Measurements from ENCODE around the gene NSMCE4A.

Gene NSMCE4A

DNA sequence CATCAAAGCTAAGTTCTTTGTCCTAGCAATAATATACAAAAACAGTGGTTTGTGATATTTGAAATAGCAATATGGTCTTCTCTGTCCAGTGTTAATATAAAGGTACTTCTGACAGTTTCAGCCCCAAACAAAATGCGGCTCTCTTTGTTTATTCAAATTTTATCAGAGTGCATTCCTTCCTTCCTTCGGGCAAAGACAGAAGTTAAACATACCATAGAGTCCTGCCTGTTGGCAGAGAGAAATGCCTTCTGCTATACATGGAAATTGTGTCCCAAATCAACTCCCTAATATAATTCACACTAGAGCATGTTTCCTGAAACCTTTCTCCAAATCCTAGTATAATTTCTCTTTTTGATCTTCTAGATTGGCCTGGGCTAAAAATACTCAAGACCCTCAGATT lies 26.0 kb downstream of the NSMCE4A start:
- no peak overlapping the region for H3K23ac ChIP-seq (ENCODE audit: low read length)
- no CpG with 5 or more reads among the region's 2 CpGs for WGBS (ENCODE audit: extremely low coverage, insufficient coverage, insufficient read length)
- H2BK12ac ChIP-seq (ENCODE audit: low read length), result no peak overlapping the region
- no peak for DNase-seq
- H4K8ac ChIP-seq (ENCODE audit: low read depth, low read length), result no peak overlapping the region
- H2BK5ac ChIP-seq (ENCODE audit: low read depth, low read length, poor library complexity), result no peak overlapping the region
- no peak overlapping the region for H4K12ac ChIP-seq (ENCODE audit: low read depth, low read length)
- no peaks in the 10 kb centered on the region for H3K4me1 ChIP-seq (ENCODE audit: control insufficient read depth in 1 of 2, insufficient read depth in 2 of 2, low read length in 2 of 2)
- H3K4me2 ChIP-seq (ENCODE audit: low read length), result no peak overlapping the region
- H3K79me2 ChIP-seq (ENCODE audit: control insufficient read depth, insufficient read depth, low read length, poor library complexity), result no peaks in the 10 kb centered on the region
- H3K79me1 ChIP-seq (ENCODE audit: low read length), result no peaks in the 10 kb centered on the region
- H3K27me3 ChIP-seq (ENCODE audit: insufficient read depth, low read length), result no peaks in the 10 kb centered on the region
- no peaks in the 10 kb centered on the region for H3K9me3 ChIP-seq (ENCODE audit: insufficient read depth, low read depth, low read length)
- no peak overlapping the region for H3K18ac ChIP-seq (ENCODE audit: low read length)
- no peak overlapping the region for H2BK120ac ChIP-seq (ENCODE audit: insufficient read depth, low read length, poor library complexity)
- H2AFZ ChIP-seq (ENCODE audit: insufficient read depth, low read length, poor library complexity), result no peak overlapping the region
- H3K4ac ChIP-seq (ENCODE audit: low read depth, low read length), result no peak overlapping the region
- no peak overlapping the region for H2AK5ac ChIP-seq (ENCODE audit: low read length)
- H3K14ac ChIP-seq (ENCODE audit: low read length), result no peak overlapping the region
- H3K4me3 ChIP-seq (ENCODE audit: low read depth, low read length), result no peak overlapping the region
- no peak overlapping the region for H3K27ac ChIP-seq (ENCODE audit: low read depth, low read length)
- no peaks in the 10 kb centered on the region for H3K36me3 ChIP-seq (ENCODE audit: control insufficient read depth in 1 of 2, insufficient read depth in 2 of 2, low read length in 2 of 2)
- no peak overlapping the region for H3K9ac ChIP-seq (ENCODE audit: low read length)
- H4K91ac ChIP-seq (ENCODE audit: low read depth, low read length), result no peak overlapping the region

DNA sequence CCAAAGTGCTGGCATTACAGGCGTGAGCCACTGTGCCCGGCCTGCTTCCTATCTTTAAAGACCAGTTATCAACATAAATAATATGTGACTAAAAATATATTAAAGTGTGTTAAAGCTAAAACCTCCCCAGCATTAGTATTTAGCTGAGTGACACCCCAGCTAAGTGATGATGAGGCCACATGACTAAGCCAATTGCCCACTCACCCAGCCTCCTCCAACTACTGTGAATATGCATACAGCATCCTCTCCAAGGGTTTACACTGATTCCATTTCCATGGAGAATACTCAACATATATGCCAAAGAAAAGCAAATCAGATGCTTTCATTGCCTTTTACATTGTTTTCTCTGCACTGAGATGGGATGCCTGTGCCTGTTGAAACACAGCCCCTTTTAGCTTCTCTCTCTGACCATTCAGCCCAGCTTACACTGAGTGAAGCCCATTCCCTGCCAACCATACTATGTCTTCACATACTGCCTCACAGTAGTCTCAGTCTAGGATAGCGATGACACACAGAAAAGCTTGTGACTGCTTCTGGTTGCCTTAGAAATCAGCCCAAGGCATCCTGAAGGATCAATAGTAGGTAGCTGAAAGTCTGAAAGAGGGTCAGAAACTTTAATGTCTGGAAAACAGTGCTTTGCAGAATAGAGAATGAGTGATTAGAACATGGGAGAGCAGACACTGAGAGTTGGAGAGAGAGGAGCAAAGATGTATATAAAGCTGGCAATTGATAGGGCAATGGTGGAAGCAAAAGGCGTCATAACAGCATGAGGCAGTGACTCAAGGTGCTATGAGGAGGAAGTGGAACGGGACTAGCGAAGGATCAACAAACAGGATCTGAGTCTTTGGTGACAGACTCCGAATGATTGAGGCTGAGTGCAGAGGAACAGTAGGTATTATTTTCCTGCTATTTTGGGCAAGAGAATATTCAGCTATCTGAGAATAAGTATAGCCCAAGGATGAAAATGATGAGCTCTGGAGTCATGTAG lies 27.4 kb downstream of the NSMCE4A start:
- Histone ChIP-seq H4K12ac (ENCODE audit: low read depth, low read length) (no peak overlapping the region), H3K4me3 (ENCODE audit: low read depth, low read length) (no peak overlapping the region), H3K9me3 (ENCODE audit: insufficient read depth, low read depth, low read length) (no peaks in the 10 kb centered on the region), H3K4ac (ENCODE audit: low read depth, low read length) (no peak overlapping the region), H2AFZ (ENCODE audit: insufficient read depth, low read length, poor library complexity) (no peak overlapping the region), H3K4me2 (ENCODE audit: low read length) (no peak overlapping the region), H3K79me2 (ENCODE audit: control insufficient read depth, insufficient read depth, low read length, poor library complexity) (no peaks in the 10 kb centered on the region), H2BK12ac (ENCODE audit: low read length) (no peak overlapping the region), H3K79me1 (ENCODE audit: low read length) (no peaks in the 10 kb centered on the region), H3K27ac (ENCODE audit: low read depth, low read length) (no peak overlapping the region), H3K9ac (ENCODE audit: low read length) (no peak overlapping the region), H3K18ac (ENCODE audit: low read length) (no peak overlapping the region), H3K14ac (ENCODE audit: low read length) (no peak overlapping the region), H4K91ac (ENCODE audit: low read depth, low read length) (no peak overlapping the region), H3K36me3 (ENCODE audit: control insufficient read depth in 1 of 2, insufficient read depth in 2 of 2, low read length in 2 of 2) (no peaks in the 10 kb centered on the region), H3K4me1 (ENCODE audit: control insufficient read depth in 1 of 2, insufficient read depth in 2 of 2, low read length in 2 of 2) (no peaks in the 10 kb centered on the region), H4K8ac (ENCODE audit: low read depth, low read length) (no peak overlapping the region), H3K27me3 (ENCODE audit: insufficient read depth, low read length) (no peaks in the 10 kb centered on the region), H2BK5ac (ENCODE audit: low read depth, low read length, poor library complexity) (no peak overlapping the region), H2BK120ac (ENCODE audit: insufficient read depth, low read length, poor library complexity) (no peak overlapping the region), H2AK5ac (ENCODE audit: low read length) (no peak overlapping the region), H3K23ac (ENCODE audit: low read length) (no peak overlapping the region)
- no peak for DNase-seq
- whole genome bisulfite sequencing (ENCODE audit: extremely low coverage, insufficient coverage, insufficient read length), result no CpG with 5 or more reads among the region's 7 CpGs

DNA sequence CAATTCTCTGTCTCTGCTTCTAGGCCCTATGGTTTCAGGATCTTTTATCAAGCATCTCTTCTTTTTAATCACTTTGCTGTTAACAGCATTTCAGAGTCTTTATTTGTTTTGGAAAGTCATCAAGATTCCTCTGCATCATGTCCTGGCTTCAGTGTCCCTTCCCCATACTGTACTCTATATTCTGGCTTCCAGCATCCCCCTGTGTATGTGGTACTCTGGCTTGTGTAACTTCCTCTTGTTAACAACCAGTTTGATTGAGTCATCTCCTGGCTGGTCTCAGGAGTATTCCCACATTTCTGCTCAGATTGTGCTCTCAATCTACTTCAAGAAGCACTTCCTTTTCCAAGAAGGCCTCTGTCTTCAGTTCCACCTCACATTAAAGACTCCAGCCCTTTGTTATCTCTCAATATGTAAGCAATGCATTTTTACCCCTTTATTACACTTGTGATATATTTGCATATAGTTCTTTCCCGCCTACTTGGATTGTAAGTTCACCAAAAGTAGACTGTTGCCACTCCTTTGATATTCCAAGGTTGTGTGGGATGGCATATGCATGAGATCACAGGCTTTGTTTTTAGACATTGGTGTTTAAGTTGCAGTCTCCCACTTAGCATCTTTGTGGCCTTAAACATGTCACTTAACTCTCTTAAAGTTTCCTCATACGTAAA lies 32.1 kb downstream of the NSMCE4A start:
- H3K4me3 ChIP-seq (ENCODE audit: low read depth, low read length), result no peak overlapping the region
- no CpG with 5 or more reads among the region's 2 CpGs for WGBS (ENCODE audit: extremely low coverage, insufficient coverage, insufficient read length)
- no peaks in the 10 kb centered on the region for H3K79me1 ChIP-seq (ENCODE audit: low read length)
- no peak overlapping the region for H3K4me2 ChIP-seq (ENCODE audit: low read length)
- no peaks in the 10 kb centered on the region for H3K79me2 ChIP-seq (ENCODE audit: control insufficient read depth, insufficient read depth, low read length, poor library complexity)
- H3K36me3 ChIP-seq (ENCODE audit: control insufficient read depth in 1 of 2, insufficient read depth in 2 of 2, low read length in 2 of 2), result no peaks in the 10 kb centered on the region
- no peak overlapping the region for H4K8ac ChIP-seq (ENCODE audit: low read depth, low read length)
- H3K27ac ChIP-seq (ENCODE audit: low read depth, low read length), result no peak overlapping the region
- no peak overlapping the region for H2AK5ac ChIP-seq (ENCODE audit: low read length)
- H3K27me3 ChIP-seq (ENCODE audit: insufficient read depth, low read length), result no peaks in the 10 kb centered on the region
- H2BK12ac ChIP-seq (ENCODE audit: low read length), result no peak overlapping the region
- DNase-seq, result no peak
- H2BK5ac ChIP-seq (ENCODE audit: low read depth, low read length, poor library complexity), result no peak overlapping the region
- no peak overlapping the region for H4K91ac ChIP-seq (ENCODE audit: low read depth, low read length)
- H3K18ac ChIP-seq (ENCODE audit: low read length), result no peak overlapping the region
- H2BK120ac ChIP-seq (ENCODE audit: insufficient read depth, low read length, poor library complexity), result no peak overlapping the region
- H2AFZ ChIP-seq (ENCODE audit: insufficient read depth, low read length, poor library complexity), result no peak overlapping the region
- no peaks in the 10 kb centered on the region for H3K4me1 ChIP-seq (ENCODE audit: control insufficient read depth in 1 of 2, insufficient read depth in 2 of 2, low read length in 2 of 2)
- H3K23ac ChIP-seq (ENCODE audit: low read length), result no peak overlapping the region
- H3K9ac ChIP-seq (ENCODE audit: low read length), result no peak overlapping the region
- H3K14ac ChIP-seq (ENCODE audit: low read length), result no peak overlapping the region
- H3K9me3 ChIP-seq (ENCODE audit: insufficient read depth, low read depth, low read length), result no peaks in the 10 kb centered on the region
- no peak overlapping the region for H3K4ac ChIP-seq (ENCODE audit: low read depth, low read length)
- no peak overlapping the region for H4K12ac ChIP-seq (ENCODE audit: low read depth, low read length)

DNA sequence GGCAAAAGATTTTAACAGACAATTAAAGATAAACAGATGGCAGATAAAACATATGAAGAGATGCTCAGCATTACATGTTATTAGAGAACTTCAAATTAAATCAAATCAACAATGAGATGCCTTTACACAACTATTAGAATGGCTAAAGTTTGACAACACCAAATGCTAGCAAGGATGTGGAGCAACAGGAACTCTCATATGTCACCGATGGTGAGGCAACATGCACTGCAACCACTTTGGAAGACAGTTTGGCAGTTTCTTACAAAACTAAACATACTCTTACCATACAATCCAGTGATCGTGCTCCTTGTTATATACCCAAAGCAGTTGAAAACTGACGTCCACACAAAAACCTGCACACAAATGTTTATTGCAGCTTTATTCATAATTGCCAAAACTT lies 33.5 kb downstream of the NSMCE4A start:
- no peaks in the 10 kb centered on the region for H3K79me2 ChIP-seq (ENCODE audit: control insufficient read depth, insufficient read depth, low read length, poor library complexity)
- H3K27me3 ChIP-seq (ENCODE audit: insufficient read depth, low read length), result no peaks in the 10 kb centered on the region
- no peaks in the 10 kb centered on the region for H3K4me1 ChIP-seq (ENCODE audit: control insufficient read depth in 1 of 2, insufficient read depth in 2 of 2, low read length in 2 of 2)
- H3K23ac ChIP-seq (ENCODE audit: low read length), result no peak overlapping the region
- no peak overlapping the region for H3K27ac ChIP-seq (ENCODE audit: low read depth, low read length)
- H3K9me3 ChIP-seq (ENCODE audit: insufficient read depth, low read depth, low read length), result no peaks in the 10 kb centered on the region
- no peak overlapping the region for H4K12ac ChIP-seq (ENCODE audit: low read depth, low read length)
- H4K91ac ChIP-seq (ENCODE audit: low read depth, low read length), result no peak overlapping the region
- no peak overlapping the region for H3K4me3 ChIP-seq (ENCODE audit: low read depth, low read length)
- H2BK120ac ChIP-seq (ENCODE audit: insufficient read depth, low read length, poor library complexity), result no peak overlapping the region
- H3K4ac ChIP-seq (ENCODE audit: low read depth, low read length), result no peak overlapping the region
- H2AFZ ChIP-seq (ENCODE audit: insufficient read depth, low read length, poor library complexity), result no peak overlapping the region
- H4K8ac ChIP-seq (ENCODE audit: low read depth, low read length), result no peak overlapping the region
- no peaks in the 10 kb centered on the region for H3K79me1 ChIP-seq (ENCODE audit: low read length)
- no peak overlapping the region for H3K18ac ChIP-seq (ENCODE audit: low read length)
- no peak overlapping the region for H2BK12ac ChIP-seq (ENCODE audit: low read length)
- no peak overlapping the region for H3K4me2 ChIP-seq (ENCODE audit: low read length)
- no peak overlapping the region for H3K9ac ChIP-seq (ENCODE audit: low read length)
- no peak for DNase-seq
- H2BK5ac ChIP-seq (ENCODE audit: low read depth, low read length, poor library complexity), result no peak overlapping the region
- no peak overlapping the region for H2AK5ac ChIP-seq (ENCODE audit: low read length)
- H3K14ac ChIP-seq (ENCODE audit: low read length), result no peak overlapping the region
- no peaks in the 10 kb centered on the region for H3K36me3 ChIP-seq (ENCODE audit: control insufficient read depth in 1 of 2, insufficient read depth in 2 of 2, low read length in 2 of 2)
- WGBS (ENCODE audit: extremely low coverage, insufficient coverage, insufficient read length), result no CpG with 5 or more reads among the region's 3 CpGs
